ENCODE data around the gene SERTM1. TPM values are rescaled to one million over a fixed set of nuclear protein-coding genes. Genes with fewer than 3 reads are reported as not detected.

Gene SERTM1
- total and polyA plus RNA-seq, 7 donors = 0.01 to 0.06 TPM; not detected in 5

GRCh38 chr13:36712290-36712689 lies 38.5 kb downstream of the SERTM1 start:
- intact Hi-C loops (cut with DNase I) = no loop called here
- Histone ChIP-seq H3K36me3 (ENCODE audit: insufficient read depth in 1 of 2, low read depth in 1 of 2) (no peaks in the 10 kb centered on the region), H3K27ac (no peak overlapping the region), H3K9me3 (no peaks in the 10 kb centered on the region), H3K27me3 (ENCODE audit: insufficient read depth in 3 of 3, low read length in 2 of 3) (peaks cover 0 to 6% (median 0%) of the 10 kb centered on the region in 3 donors), H3K4me3 (no peak overlapping the region), H3K4me1 (no peaks in the 10 kb centered on the region)
- WGBS, 3 donors = 73 to 82% (median 79%) methylated on average over 3 of the region's 3 CpGs
- ATAC-seq (no peak), DNase-seq (no peak)
- no peak for TF ChIP-seq CTCF (IDR thresholded peaks at IDR 0.05)

- DNase-seq (no peak), ATAC-seq (no peak)
- 64 to 68% (median 66%) methylated on average over 5 of the region's 5 CpGs for whole genome bisulfite sequencing, 3 donors
- no peaks in the 10 kb centered on the region for H3K9me3 ChIP-seq
- TF ChIP-seq CTCF (IDR thresholded peaks at IDR 0.05) = no peak
- H3K4me3 ChIP-seq = no peak overlapping the region
- no peaks in the 10 kb centered on the region for H3K36me3 ChIP-seq (ENCODE audit: insufficient read depth in 1 of 2, low read depth in 1 of 2)
- H3K4me1 ChIP-seq = no peaks in the 10 kb centered on the region
- H3K27me3 ChIP-seq (ENCODE audit: insufficient read depth in 3 of 3, low read length in 2 of 3) = peaks cover 0 to 6% (median 0%) of the 10 kb centered on the region in 3 donors
- no peak overlapping the region for H3K27ac ChIP-seq
- intact Hi-C loops (cut with DNase I) = no loop called here
These were observed 39.0 kb downstream of the SERTM1 start for GRCh38 chr13:36712770-36713169.

DNA sequence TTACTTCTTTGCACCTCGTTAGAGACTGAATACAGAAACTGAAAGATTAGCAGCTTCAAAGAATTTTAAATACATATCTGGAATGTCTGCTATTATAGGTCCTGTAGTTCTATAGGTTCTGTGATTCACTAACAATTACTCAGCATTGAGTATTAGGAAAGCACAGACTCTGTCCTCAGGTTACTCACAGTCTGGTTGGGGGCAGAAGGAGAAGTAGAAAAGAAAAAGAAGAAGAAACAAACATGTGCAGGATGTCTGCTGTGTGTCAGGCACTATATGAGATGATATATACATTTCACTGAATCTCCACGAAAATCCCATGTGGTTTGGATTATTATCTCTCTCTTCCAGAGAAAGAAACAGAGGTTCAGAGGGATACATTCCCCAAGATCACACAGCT lies 40.1 kb downstream of the SERTM1 start:
- H3K9me3 ChIP-seq = no peaks in the 10 kb centered on the region
- H3K27ac ChIP-seq = no peak overlapping the region
- H3K4me1 ChIP-seq = no peaks in the 10 kb centered on the region
- 19 to 21% (median 20%) methylated on average over 2 of the region's 2 CpGs for WGBS, 3 donors
- H3K36me3 ChIP-seq (ENCODE audit: insufficient read depth in 1 of 2, low read depth in 1 of 2) = no peaks in the 10 kb centered on the region
- ATAC-seq = no peak
- no peak for TF ChIP-seq CTCF (IDR thresholded peaks at IDR 0.05)
- no peak overlapping the region for H3K4me3 ChIP-seq
- intact Hi-C loops (cut with DNase I) = no loop called here
- H3K27me3 ChIP-seq (ENCODE audit: insufficient read depth in 3 of 3, low read length in 2 of 3) = peaks cover 0 to 6% (median 0%) of the 10 kb centered on the region in 3 donors
- no peak for DNase-seq

GRCh38 chr13:36715841-36716240 lies 42.0 kb downstream of the SERTM1 start:
- no peak overlapping the region for H3K4me3 ChIP-seq
- DNase-seq = no peak
- 40 to 55% (median 52%) methylated on average over 1 of the region's 1 CpG for WGBS, 3 donors
- H3K9me3 ChIP-seq = no peaks in the 10 kb centered on the region
- no peak for TF ChIP-seq CTCF (IDR thresholded peaks at IDR 0.05)
- ATAC-seq = no peak
- H3K4me1 ChIP-seq = no peaks in the 10 kb centered on the region
- intact Hi-C loops (cut with DNase I) = no loop called here
- H3K27me3 ChIP-seq (ENCODE audit: insufficient read depth in 3 of 3, low read length in 2 of 3) = peaks cover 0 to 6% (median 0%) of the 10 kb centered on the region in 3 donors
- no peaks in the 10 kb centered on the region for H3K36me3 ChIP-seq (ENCODE audit: insufficient read depth in 1 of 2, low read depth in 1 of 2)
- H3K27ac ChIP-seq = no peak overlapping the region

- 90 to 98% (median 96%) methylated on average over 2 of the region's 2 CpGs for WGBS, 3 donors
- Histone ChIP-seq H3K4me1 (no peaks in the 10 kb centered on the region), H3K27ac (no peak overlapping the region), H3K27me3 (ENCODE audit: insufficient read depth in 3 of 3, low read length in 2 of 3) (peaks cover 0 to 6% (median 0%) of the 10 kb centered on the region in 3 donors), H3K4me3 (no peak overlapping the region), H3K36me3 (ENCODE audit: insufficient read depth in 1 of 2, low read depth in 1 of 2) (no peaks in the 10 kb centered on the region), H3K9me3 (no peaks in the 10 kb centered on the region)
- no peak for ATAC-seq
- no peak for DNase-seq
- intact Hi-C loops (cut with DNase I) = no loop called here
- TF ChIP-seq CTCF (IDR thresholded peaks at IDR 0.05) = no peak
These were observed 43.2 kb downstream of the SERTM1 start for GRCh38 chr13:36717017-36717416.
